ENCODE results near the gene RXFP3.

DNA sequence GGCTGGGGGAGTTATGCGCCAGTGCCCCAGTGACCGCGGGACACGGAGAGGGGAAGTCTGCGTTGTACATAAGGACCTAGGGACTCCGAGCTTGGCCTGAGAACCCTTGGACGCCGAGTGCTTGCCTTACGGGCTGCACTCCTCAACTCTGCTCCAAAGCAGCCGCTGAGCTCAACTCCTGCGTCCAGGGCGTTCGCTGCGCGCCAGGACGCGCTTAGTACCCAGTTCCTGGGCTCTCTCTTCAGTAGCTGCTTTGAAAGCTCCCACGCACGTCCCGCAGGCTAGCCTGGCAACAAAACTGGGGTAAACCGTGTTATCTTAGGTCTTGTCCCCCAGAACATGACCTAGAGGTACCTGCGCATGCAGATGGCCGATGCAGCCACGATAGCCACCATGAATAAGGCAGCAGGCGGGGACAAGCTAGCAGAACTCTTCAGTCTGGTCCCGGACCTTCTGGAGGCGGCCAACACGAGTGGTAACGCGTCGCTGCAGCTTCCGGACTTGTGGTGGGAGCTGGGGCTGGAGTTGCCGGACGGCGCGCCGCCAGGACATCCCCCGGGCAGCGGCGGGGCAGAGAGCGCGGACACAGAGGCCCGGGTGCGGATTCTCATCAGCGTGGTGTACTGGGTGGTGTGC lies at the start of gene RXFP3:
- TF ChIP-seq YY2 (tag by site-specific recombination; IDR thresholded peaks at IDR 0.05) (no peak), ZNF335 (tag by site-specific recombination; conservative IDR thresholded peaks at IDR 0.05) (no peak), ZNF544 (tag by site-specific recombination; IDR thresholded peaks at IDR 0.05) (no peak), ZBTB8A (tag by site-specific recombination; IDR thresholded peaks at IDR 0.05) (no peak), ZNF174 (tag by site-specific recombination; IDR thresholded peaks at IDR 0.05) (no peak), BCL11A (tag by site-specific recombination; IDR thresholded peaks at IDR 0.05; ENCODE audit: low read depth) (no peak)
- TF ChIP-seq, protein P1, sequence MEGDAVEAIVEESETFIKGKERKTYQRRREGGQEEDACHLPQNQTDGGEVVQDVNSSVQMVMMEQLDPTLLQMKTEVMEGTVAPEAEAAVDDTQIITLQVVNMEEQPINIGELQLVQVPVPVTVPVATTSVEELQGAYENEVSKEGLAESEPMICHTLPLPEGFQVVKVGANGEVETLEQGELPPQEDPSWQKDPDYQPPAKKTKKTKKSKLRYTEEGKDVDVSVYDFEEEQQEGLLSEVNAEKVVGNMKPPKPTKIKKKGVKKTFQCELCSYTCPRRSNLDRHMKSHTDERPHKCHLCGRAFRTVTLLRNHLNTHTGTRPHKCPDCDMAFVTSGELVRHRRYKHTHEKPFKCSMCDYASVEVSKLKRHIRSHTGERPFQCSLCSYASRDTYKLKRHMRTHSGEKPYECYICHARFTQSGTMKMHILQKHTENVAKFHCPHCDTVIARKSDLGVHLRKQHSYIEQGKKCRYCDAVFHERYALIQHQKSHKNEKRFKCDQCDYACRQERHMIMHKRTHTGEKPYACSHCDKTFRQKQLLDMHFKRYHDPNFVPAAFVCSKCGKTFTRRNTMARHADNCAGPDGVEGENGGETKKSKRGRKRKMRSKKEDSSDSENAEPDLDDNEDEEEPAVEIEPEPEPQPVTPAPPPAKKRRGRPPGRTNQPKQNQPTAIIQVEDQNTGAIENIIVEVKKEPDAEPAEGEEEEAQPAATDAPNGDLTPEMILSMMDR (tag by site-specific recombination; IDR thresholded peaks at IDR 0.05), result no peak
- TF ChIP-seq, protein P2, sequence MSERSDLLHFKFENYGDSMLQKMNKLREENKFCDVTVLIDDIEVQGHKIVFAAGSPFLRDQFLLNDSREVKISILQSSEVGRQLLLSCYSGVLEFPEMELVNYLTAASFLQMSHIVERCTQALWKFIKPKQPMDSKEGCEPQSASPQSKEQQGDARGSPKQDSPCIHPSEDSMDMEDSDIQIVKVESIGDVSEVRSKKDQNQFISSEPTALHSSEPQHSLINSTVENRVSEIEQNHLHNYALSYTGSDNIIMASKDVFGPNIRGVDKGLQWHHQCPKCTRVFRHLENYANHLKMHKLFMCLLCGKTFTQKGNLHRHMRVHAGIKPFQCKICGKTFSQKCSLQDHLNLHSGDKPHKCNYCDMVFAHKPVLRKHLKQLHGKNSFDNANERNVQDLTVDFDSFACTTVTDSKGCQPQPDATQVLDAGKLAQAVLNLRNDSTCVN (tag by site-specific recombination; optimal IDR thresholded peaks at IDR 0.05), result no peak
- TF ChIP-seq, protein P3, sequence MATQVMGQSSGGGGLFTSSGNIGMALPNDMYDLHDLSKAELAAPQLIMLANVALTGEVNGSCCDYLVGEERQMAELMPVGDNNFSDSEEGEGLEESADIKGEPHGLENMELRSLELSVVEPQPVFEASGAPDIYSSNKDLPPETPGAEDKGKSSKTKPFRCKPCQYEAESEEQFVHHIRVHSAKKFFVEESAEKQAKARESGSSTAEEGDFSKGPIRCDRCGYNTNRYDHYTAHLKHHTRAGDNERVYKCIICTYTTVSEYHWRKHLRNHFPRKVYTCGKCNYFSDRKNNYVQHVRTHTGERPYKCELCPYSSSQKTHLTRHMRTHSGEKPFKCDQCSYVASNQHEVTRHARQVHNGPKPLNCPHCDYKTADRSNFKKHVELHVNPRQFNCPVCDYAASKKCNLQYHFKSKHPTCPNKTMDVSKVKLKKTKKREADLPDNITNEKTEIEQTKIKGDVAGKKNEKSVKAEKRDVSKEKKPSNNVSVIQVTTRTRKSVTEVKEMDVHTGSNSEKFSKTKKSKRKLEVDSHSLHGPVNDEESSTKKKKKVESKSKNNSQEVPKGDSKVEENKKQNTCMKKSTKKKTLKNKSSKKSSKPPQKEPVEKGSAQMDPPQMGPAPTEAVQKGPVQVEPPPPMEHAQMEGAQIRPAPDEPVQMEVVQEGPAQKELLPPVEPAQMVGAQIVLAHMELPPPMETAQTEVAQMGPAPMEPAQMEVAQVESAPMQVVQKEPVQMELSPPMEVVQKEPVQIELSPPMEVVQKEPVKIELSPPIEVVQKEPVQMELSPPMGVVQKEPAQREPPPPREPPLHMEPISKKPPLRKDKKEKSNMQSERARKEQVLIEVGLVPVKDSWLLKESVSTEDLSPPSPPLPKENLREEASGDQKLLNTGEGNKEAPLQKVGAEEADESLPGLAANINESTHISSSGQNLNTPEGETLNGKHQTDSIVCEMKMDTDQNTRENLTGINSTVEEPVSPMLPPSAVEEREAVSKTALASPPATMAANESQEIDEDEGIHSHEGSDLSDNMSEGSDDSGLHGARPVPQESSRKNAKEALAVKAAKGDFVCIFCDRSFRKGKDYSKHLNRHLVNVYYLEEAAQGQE (tag by site-specific recombination; IDR thresholded peaks at IDR 0.05), result no peak
